Measurements from ENCODE around the gene PANX1. TPM values are rescaled to one million over a fixed set of nuclear protein-coding genes. Genes with fewer than 3 reads are reported as not detected.

The PANX1 gene
- total and polyA plus RNA-seq, 5 donors from 2014 or later = 5.4 to 12.4 (median 8.8) TPM

DNA sequence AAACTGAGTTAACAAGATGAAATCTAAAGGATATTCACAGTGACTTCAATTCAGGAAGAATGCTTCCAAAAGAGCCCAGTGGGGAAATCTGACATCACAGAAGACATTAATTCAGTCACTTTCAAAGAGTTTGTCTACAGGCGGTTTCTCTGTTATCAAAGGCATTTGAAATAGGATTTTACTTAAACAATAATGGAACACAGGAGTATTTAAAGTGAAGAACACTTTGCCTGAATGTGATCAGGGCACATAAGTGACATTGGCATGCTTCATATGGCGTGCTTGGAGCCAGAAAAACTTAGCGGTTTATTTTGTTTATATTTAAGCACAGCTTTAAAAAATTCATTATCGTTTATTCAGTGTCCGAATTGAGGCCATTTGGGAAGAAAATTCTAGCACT is 52.9 kb downstream of the PANX1 start:
- peaks cover 0 to 10% (median 5%) of the 10 kb centered on the region in 4 donors for H3K4me1 Mint-ChIP-seq
- H3K36me3 ChIP-seq (ENCODE audit: control insufficient read depth, insufficient read depth, low read length) = peaks cover 32% of the 10 kb centered on the region
- ATAC-seq (ENCODE audit: low read depth in 2 of 2) (no peak), DNase-seq (no peak)
- no peaks in the 10 kb centered on the region for H3K4me1 ChIP-seq (ENCODE audit: control insufficient read depth, insufficient read depth, low read length, poor library complexity, severe bottlenecking)
- no peak overlapping the region for H3K27ac Mint-ChIP-seq
- peaks cover 0 to 2% (median 0%) of the 10 kb centered on the region in 7 donors for H3K9me3 Mint-ChIP-seq
- no peak overlapping the region for H3K4me3 Mint-ChIP-seq
- peaks cover 45% of the 10 kb centered on the region for H3K36me3 Mint-ChIP-seq
- no peaks in the 10 kb centered on the region for H3K27me3 ChIP-seq (ENCODE audit: control insufficient read depth, insufficient read depth, low read length)
- no peaks in the 10 kb centered on the region for H3K9me3 ChIP-seq (ENCODE audit: control insufficient read depth in 2 of 2, low read length in 2 of 2)
- H3K27ac ChIP-seq (ENCODE audit: insufficient read depth, low read length, poor library complexity, severe bottlenecking) = no peak overlapping the region
- no peaks in the 10 kb centered on the region for H3K27me3 Mint-ChIP-seq
- H3K4me3 ChIP-seq (ENCODE audit: low read depth, low read length) = no peak overlapping the region

- H3K4me1 ChIP-seq (ENCODE audit: control insufficient read depth, insufficient read depth, low read length, poor library complexity, severe bottlenecking) = no peaks in the 10 kb centered on the region
- H3K4me3 ChIP-seq (ENCODE audit: low read depth, low read length) = no peak overlapping the region
- H3K36me3 ChIP-seq (ENCODE audit: control insufficient read depth, insufficient read depth, low read length) = peaks cover 32% of the 10 kb centered on the region
- no peaks in the 10 kb centered on the region for H3K27me3 ChIP-seq (ENCODE audit: control insufficient read depth, insufficient read depth, low read length)
- no peaks in the 10 kb centered on the region for H3K9me3 ChIP-seq (ENCODE audit: control insufficient read depth in 2 of 2, low read length in 2 of 2)
- no peak overlapping the region for H3K27ac ChIP-seq (ENCODE audit: insufficient read depth, low read length, poor library complexity, severe bottlenecking)
- no peak for ATAC-seq (ENCODE audit: low read depth in 2 of 2)
- Mint-ChIP-seq H3K4me1 (peaks cover 0 to 10% (median 5%) of the 10 kb centered on the region in 4 donors), H3K27ac (no peak overlapping the region), H3K9me3 (peaks cover 0 to 2% (median 0%) of the 10 kb centered on the region in 7 donors), H3K4me3 (no peak overlapping the region), H3K27me3 (no peaks in the 10 kb centered on the region), H3K36me3 (peaks cover 42% of the 10 kb centered on the region)
- DNase-seq = no peak
Observed at GRCh38 chr11:94181943-94182342, 53.3 kb downstream of the PANX1 start.

DNA sequence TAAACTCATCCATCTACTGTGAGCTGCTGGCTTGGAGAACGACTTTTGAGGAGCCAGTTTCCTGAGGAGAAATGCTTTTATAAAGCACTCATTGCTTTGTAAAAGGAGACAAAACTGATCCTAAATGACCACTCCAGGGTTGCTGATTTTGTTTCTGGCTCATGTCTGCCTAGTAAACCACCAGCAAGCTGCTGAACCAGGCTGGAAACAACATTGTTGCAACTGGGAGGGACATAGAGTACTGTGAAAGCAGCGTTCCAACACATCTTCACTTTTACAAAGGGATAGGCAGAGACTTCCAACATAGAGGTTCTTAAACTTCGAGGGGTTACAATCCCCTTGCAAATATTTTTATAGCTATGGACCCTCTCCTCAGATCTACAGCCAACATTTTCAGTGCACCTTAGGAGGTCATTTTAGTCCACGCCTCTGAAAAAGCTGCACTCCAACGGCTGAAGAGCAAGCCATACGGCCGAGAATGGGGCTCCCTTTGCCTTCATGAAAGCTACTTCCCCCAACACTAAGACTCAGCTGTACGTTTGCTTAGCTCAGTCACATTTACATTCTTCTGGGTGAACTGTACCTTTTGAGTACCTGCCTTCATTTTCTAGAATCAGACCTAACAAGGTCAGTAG is 54.7 kb downstream of the PANX1 start:
- Histone ChIP-seq H3K27me3 (ENCODE audit: control insufficient read depth, insufficient read depth, low read length) (no peaks in the 10 kb centered on the region), H3K4me3 (ENCODE audit: low read depth, low read length) (no peak overlapping the region), H3K9me3 (ENCODE audit: control insufficient read depth in 2 of 2, low read length in 2 of 2) (no peaks in the 10 kb centered on the region), H3K36me3 (ENCODE audit: control insufficient read depth, insufficient read depth, low read length) (peaks cover 25% of the 10 kb centered on the region), H3K27ac (ENCODE audit: insufficient read depth, low read length, poor library complexity, severe bottlenecking) (no peak overlapping the region), H3K4me1 (ENCODE audit: control insufficient read depth, insufficient read depth, low read length, poor library complexity, severe bottlenecking) (no peaks in the 10 kb centered on the region)
- ATAC-seq (ENCODE audit: low read depth in 2 of 2) (no peak), DNase-seq (no peak)
- Mint-ChIP-seq H3K4me3 (no peak overlapping the region), H3K27me3 (no peaks in the 10 kb centered on the region), H3K36me3 (peaks cover 32% of the 10 kb centered on the region), H3K9me3 (peaks cover 0 to 6% (median 0%) of the 10 kb centered on the region in 7 donors), H3K4me1 (peaks cover 0 to 7% (median 3%) of the 10 kb centered on the region in 4 donors), H3K27ac (no peak overlapping the region)

DNA sequence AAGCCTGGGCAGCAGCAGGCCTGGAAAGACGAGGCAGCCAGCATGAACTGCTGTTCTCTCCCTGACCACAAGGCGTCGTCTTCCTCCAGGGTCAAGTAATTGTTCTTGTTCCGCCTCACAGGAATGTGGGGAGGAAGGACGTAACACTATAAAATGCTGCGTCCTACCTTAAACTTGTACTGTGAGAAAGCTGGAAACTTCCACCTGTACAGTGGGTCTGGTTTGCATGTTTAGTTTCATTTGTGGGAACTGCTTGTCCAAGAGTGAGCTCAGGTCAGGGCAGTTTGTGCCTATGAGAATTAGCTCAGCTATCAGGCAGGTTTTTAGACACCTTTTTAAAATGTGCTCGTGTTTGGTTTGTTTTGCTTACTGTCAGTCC is 55.2 kb downstream of the PANX1 start:
- Mint-ChIP-seq H3K4me3 (no peak overlapping the region), H3K27me3 (no peaks in the 10 kb centered on the region), H3K9me3 (peaks cover 0 to 6% (median 0%) of the 10 kb centered on the region in 7 donors), H3K4me1 (peaks cover 0 to 3% (median under 1%) of the 10 kb centered on the region in 4 donors), H3K36me3 (peaks cover 28% of the 10 kb centered on the region), H3K27ac (no peak overlapping the region)
- no peak overlapping the region for H3K4me3 ChIP-seq (ENCODE audit: low read depth, low read length)
- H3K9me3 ChIP-seq (ENCODE audit: control insufficient read depth in 2 of 2, low read length in 2 of 2) = no peaks in the 10 kb centered on the region
- peaks cover 23% of the 10 kb centered on the region for H3K36me3 ChIP-seq (ENCODE audit: control insufficient read depth, insufficient read depth, low read length)
- H3K27me3 ChIP-seq (ENCODE audit: control insufficient read depth, insufficient read depth, low read length) = no peaks in the 10 kb centered on the region
- no peaks in the 10 kb centered on the region for H3K4me1 ChIP-seq (ENCODE audit: control insufficient read depth, insufficient read depth, low read length, poor library complexity, severe bottlenecking)
- ATAC-seq (ENCODE audit: low read depth in 2 of 2) (no peak), DNase-seq (peak in 1 of 3 donors; percentile 20)
- no peak overlapping the region for H3K27ac ChIP-seq (ENCODE audit: insufficient read depth, low read length, poor library complexity, severe bottlenecking)

- H3K4me1 Mint-ChIP-seq = peaks cover 0 to 3% (median 0%) of the 10 kb centered on the region in 4 donors
Observed at GRCh38 chr11:94184362-94184761, 55.7 kb downstream of the PANX1 start.

GRCh38 chr11:94184846-94185245 is 56.2 kb downstream of the PANX1 start:
- no peak overlapping the region for H3K4me3 ChIP-seq (ENCODE audit: low read depth, low read length)
- no peak for DNase-seq
- no peaks in the 10 kb centered on the region for H3K9me3 ChIP-seq (ENCODE audit: control insufficient read depth in 2 of 2, low read length in 2 of 2)
- Mint-ChIP-seq H3K27me3 (no peaks in the 10 kb centered on the region), H3K36me3 (peaks cover 18% of the 10 kb centered on the region), H3K27ac (no peak overlapping the region), H3K4me3 (no peak overlapping the region), H3K9me3 (peaks cover 0 to 6% (median 0%) of the 10 kb centered on the region in 7 donors), H3K4me1 (peaks cover 0 to 3% (median 0%) of the 10 kb centered on the region in 4 donors)
- no peaks in the 10 kb centered on the region for H3K4me1 ChIP-seq (ENCODE audit: control insufficient read depth, insufficient read depth, low read length, poor library complexity, severe bottlenecking)
- no peak overlapping the region for H3K27ac ChIP-seq (ENCODE audit: insufficient read depth, low read length, poor library complexity, severe bottlenecking)
- no peaks in the 10 kb centered on the region for H3K27me3 ChIP-seq (ENCODE audit: control insufficient read depth, insufficient read depth, low read length)
- no peak for ATAC-seq (ENCODE audit: low read depth in 2 of 2)
- H3K36me3 ChIP-seq (ENCODE audit: control insufficient read depth, insufficient read depth, low read length) = peaks cover 17% of the 10 kb centered on the region

More at GRCh38 chr11:94184362-94184761, 55.7 kb downstream of the PANX1 start:
- peaks cover 23% of the 10 kb centered on the region for H3K36me3 Mint-ChIP-seq
- no peaks in the 10 kb centered on the region for H3K27me3 Mint-ChIP-seq
- ATAC-seq (ENCODE audit: low read depth in 2 of 2) = no peak
- H3K4me1 ChIP-seq (ENCODE audit: control insufficient read depth, insufficient read depth, low read length, poor library complexity, severe bottlenecking) = no peaks in the 10 kb centered on the region
- H3K4me3 ChIP-seq (ENCODE audit: low read depth, low read length) = no peak overlapping the region
- H3K27me3 ChIP-seq (ENCODE audit: control insufficient read depth, insufficient read depth, low read length) = no peaks in the 10 kb centered on the region
- H3K4me3 Mint-ChIP-seq = no peak overlapping the region
- peaks cover 21% of the 10 kb centered on the region for H3K36me3 ChIP-seq (ENCODE audit: control insufficient read depth, insufficient read depth, low read length)
- DNase-seq = no peak
- H3K9me3 Mint-ChIP-seq = peaks cover 0 to 6% (median 0%) of the 10 kb centered on the region in 7 donors
- no peaks in the 10 kb centered on the region for H3K9me3 ChIP-seq (ENCODE audit: control insufficient read depth in 2 of 2, low read length in 2 of 2)
- no peak overlapping the region for H3K27ac Mint-ChIP-seq
- H3K27ac ChIP-seq (ENCODE audit: insufficient read depth, low read length, poor library complexity, severe bottlenecking) = no peak overlapping the region

DNA sequence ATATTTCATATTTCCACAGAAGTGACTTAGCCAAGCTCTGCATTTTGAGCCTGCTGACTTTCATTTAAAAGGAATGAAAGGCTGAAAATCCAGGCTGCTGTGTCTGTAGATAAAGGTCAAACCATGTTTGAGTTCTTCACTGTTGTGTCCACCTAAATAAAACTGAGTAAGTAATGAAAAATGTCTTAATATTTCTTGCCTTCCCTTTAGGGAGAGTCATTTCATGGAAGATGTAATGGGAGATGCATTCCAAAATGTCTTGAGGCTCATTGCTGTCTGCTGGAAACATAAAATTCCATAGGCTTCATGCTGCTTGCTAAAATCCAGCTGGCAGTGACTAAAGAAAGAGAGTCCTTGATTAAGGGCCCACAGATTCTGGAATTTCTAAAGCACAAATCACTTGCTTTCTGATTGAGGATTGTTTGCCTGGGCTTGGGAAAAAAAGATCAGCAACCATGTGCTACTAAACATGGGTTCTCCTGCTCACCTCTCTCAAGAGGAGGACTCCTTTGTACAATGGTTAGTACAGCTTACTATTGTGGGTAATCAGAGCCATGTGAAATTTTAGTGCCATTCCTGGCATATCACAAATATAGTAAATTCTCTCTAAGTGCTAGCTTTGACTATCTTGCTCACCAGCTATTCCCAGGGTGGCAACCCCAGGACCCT is 56.9 kb downstream of the PANX1 start:
- no peak for DNase-seq
- Mint-ChIP-seq H3K4me3 (no peak overlapping the region), H3K4me1 (peaks cover 0 to 3% (median 0%) of the 10 kb centered on the region in 4 donors), H3K9me3 (peaks cover 0 to 6% (median 0%) of the 10 kb centered on the region in 7 donors), H3K36me3 (peaks cover 14% of the 10 kb centered on the region), H3K27me3 (no peaks in the 10 kb centered on the region), H3K27ac (peak overlapping the region in 1 of 3 donors; percentile 62)
- H3K4me1 ChIP-seq (ENCODE audit: control insufficient read depth, insufficient read depth, low read length, poor library complexity, severe bottlenecking) = no peaks in the 10 kb centered on the region
- no peak overlapping the region for H3K27ac ChIP-seq (ENCODE audit: insufficient read depth, low read length, poor library complexity, severe bottlenecking)
- peaks cover 12% of the 10 kb centered on the region for H3K36me3 ChIP-seq (ENCODE audit: control insufficient read depth, insufficient read depth, low read length)
- no peak overlapping the region for H3K4me3 ChIP-seq (ENCODE audit: low read depth, low read length)
- no peaks in the 10 kb centered on the region for H3K9me3 ChIP-seq (ENCODE audit: control insufficient read depth in 2 of 2, low read length in 2 of 2)
- no peaks in the 10 kb centered on the region for H3K27me3 ChIP-seq (ENCODE audit: control insufficient read depth, insufficient read depth, low read length)
- ATAC-seq (ENCODE audit: low read depth in 2 of 2) = no peak

Data from CD4-positive, CD25-positive, alpha-beta regulatory T cell (primary cell).